DND-41 (cell line): ENCODE measurements around the gene TP53BP1.

Experiments
- ATAC-seq: fragments of 200-7000 bp; cut with Tn5 transposase; 3 replicates; pipeline ENCODE4 v1.9.1; 2021; ENCODE audit warnings: low read depth; ENCODE audit not compliant: insufficient read depth
- DNase-seq: peaks from one replicate; pipeline ENCODE4 v3.0.0-alpha.2; 2020
- H2AFZ ChIP-seq: 2 replicates; pipeline ENCODE4 v1.6.0; 2012; ENCODE audit warnings: low read depth, low read length
- H3K27ac ChIP-seq: 2 replicates; pipeline ENCODE4 v1.5.1; 2012; ENCODE audit warnings: low read length, inconsistent platforms
- H3K27me3 ChIP-seq: fragments of 200-600 bp; sonication (generic); 2 replicates; pipeline ENCODE4 v1.6.0; 2012; ENCODE audit warnings: low read length, mild to moderate bottlenecking, inconsistent platforms; ENCODE audit not compliant: insufficient read depth, poor library complexity
- H3K36me3 ChIP-seq: 2 replicates; pipeline ENCODE4 v1.5.1; 2012; ENCODE audit warnings: low read length, inconsistent platforms; ENCODE audit not compliant: insufficient read depth
- H3K4me1 ChIP-seq: 2 replicates; pipeline ENCODE4 v1.5.1; 2012; ENCODE audit warnings: mild to moderate bottlenecking, low read length; ENCODE audit not compliant: insufficient read depth
- H3K4me2 ChIP-seq: 2 replicates; pipeline ENCODE4 v1.6.0; 2012; ENCODE audit warnings: mild to moderate bottlenecking, moderate library complexity, low read length, inconsistent platforms; ENCODE audit not compliant: insufficient read depth
- H3K4me3 ChIP-seq, 2 experiments: fragments of 200-600 bp in 1 of 2; shearing (Covaris generic) in 1 of 2; 2 replicates each; pipeline ENCODE4 v1.5.1; 2012 to 2016; ENCODE audit warnings: inconsistent platforms in 2 of 2, low read length in 2 of 2, mild to moderate bottlenecking in 2 of 2, low read depth in 1 of 2, moderate library complexity in 1 of 2
- H3K79me2 ChIP-seq: 2 replicates; pipeline ENCODE4 v1.6.0; 2012; ENCODE audit warnings: low read length, inconsistent platforms; ENCODE audit not compliant: insufficient read depth
- H3K9ac ChIP-seq: 2 replicates; pipeline ENCODE4 v1.6.0; 2012; ENCODE audit warnings: low read depth, mild to moderate bottlenecking, inconsistent platforms, low read length, moderate library complexity
- H3K9me3 ChIP-seq: 2 replicates; pipeline ENCODE4 v1.5.1; 2012; ENCODE audit warnings: low read length, moderate library complexity, mild to moderate bottlenecking, inconsistent platforms; ENCODE audit not compliant: insufficient read depth, severe bottlenecking
- H4K20me1 ChIP-seq: 2 replicates; pipeline ENCODE4 v1.6.0; 2012; ENCODE audit warnings: low read length; ENCODE audit not compliant: insufficient read depth
- EZH2 ChIP-seq: IDR thresholded peaks from 3 replicates; pipeline ENCODE4 v1.6.1; 2012; ENCODE audit warnings: borderline replicate concordance, low read depth, mild to moderate bottlenecking, moderate library complexity, low read length, inconsistent platforms; ENCODE audit not compliant: severe bottlenecking
- TF ChIP-seq, protein P1 (sequence below): IDR thresholded peaks from 2 replicates; pipeline ENCODE4 v1.5.1; 2012; ENCODE audit warnings: borderline replicate concordance, low read length, moderate library complexity, mild to moderate bottlenecking; ENCODE audit not compliant: poor library complexity, severe bottlenecking; ENCODE audit errors: extremely low read depth

The TP53BP1 gene

GRCh38 chr15:43489191-43489590 lies 3.8 kb downstream of the TP53BP1 start:
- H3K4me3 ChIP-seq: no peak overlapping the region
- H3K36me3 ChIP-seq: peaks cover 35% of the 10 kb centered on the region
- no peak for TF ChIP-seq EZH2
- TF ChIP-seq, protein P1, sequence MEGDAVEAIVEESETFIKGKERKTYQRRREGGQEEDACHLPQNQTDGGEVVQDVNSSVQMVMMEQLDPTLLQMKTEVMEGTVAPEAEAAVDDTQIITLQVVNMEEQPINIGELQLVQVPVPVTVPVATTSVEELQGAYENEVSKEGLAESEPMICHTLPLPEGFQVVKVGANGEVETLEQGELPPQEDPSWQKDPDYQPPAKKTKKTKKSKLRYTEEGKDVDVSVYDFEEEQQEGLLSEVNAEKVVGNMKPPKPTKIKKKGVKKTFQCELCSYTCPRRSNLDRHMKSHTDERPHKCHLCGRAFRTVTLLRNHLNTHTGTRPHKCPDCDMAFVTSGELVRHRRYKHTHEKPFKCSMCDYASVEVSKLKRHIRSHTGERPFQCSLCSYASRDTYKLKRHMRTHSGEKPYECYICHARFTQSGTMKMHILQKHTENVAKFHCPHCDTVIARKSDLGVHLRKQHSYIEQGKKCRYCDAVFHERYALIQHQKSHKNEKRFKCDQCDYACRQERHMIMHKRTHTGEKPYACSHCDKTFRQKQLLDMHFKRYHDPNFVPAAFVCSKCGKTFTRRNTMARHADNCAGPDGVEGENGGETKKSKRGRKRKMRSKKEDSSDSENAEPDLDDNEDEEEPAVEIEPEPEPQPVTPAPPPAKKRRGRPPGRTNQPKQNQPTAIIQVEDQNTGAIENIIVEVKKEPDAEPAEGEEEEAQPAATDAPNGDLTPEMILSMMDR: no peak
- H2AFZ ChIP-seq: no peak overlapping the region
- no peak for DNase-seq
- ATAC-seq: no peak
- no peaks in the 10 kb centered on the region for H4K20me1 ChIP-seq
- no peaks in the 10 kb centered on the region for H3K9me3 ChIP-seq
- H3K27me3 ChIP-seq: no peaks in the 10 kb centered on the region
- no peak overlapping the region for H3K4me2 ChIP-seq
- H3K9ac ChIP-seq: no peak overlapping the region
- peaks cover 31% of the 10 kb centered on the region for H3K4me1 ChIP-seq
- peaks cover 15% of the 10 kb centered on the region for H3K79me2 ChIP-seq
- no peak overlapping the region for H3K27ac ChIP-seq

DNA sequence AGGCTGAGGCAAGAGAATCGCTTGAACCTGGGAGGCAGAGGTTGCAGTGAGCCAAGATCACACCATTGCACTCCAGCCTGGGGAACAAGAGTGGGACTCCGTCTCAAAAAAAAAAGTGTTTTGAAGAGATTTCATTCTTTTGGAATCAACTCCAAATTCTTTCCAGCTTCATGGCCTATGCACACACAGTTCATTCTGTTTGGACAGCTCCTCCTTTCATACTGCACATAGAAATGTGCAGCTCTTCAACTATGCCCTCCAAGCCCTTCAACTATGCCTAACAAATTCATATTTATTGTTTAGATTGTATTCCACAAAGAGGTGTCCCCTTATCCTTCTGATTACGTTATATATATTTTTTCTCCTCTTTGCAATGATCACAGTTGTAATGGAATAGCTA lies 4.2 kb downstream of the TP53BP1 start:
- H3K27ac ChIP-seq: no peak overlapping the region
- ATAC-seq (no peak), DNase-seq (no peak)
- no peaks in the 10 kb centered on the region for H3K27me3 ChIP-seq
- H2AFZ ChIP-seq: no peak overlapping the region
- peaks cover 15% of the 10 kb centered on the region for H3K79me2 ChIP-seq
- H3K4me1 ChIP-seq: peaks cover 29% of the 10 kb centered on the region
- TF ChIP-seq EZH2: no peak
- TF ChIP-seq, protein P1: no peak
- no peak overlapping the region for H3K4me2 ChIP-seq
- no peak overlapping the region for H3K4me3 ChIP-seq
- peaks cover 35% of the 10 kb centered on the region for H3K36me3 ChIP-seq
- H3K9me3 ChIP-seq: no peaks in the 10 kb centered on the region
- H4K20me1 ChIP-seq: no peaks in the 10 kb centered on the region
- H3K9ac ChIP-seq: no peak overlapping the region

GRCh38 chr15:43487271-43487895 lies 5.6 kb downstream of the TP53BP1 start:
- Histone ChIP-seq H3K9ac (no peak overlapping the region), H3K79me2 (peaks cover 12% of the 10 kb centered on the region), H3K4me2 (no peak overlapping the region), H3K27me3 (no peaks in the 10 kb centered on the region), H3K4me1 (peaks cover 21% of the 10 kb centered on the region), H3K9me3 (no peaks in the 10 kb centered on the region), H4K20me1 (no peaks in the 10 kb centered on the region), H3K36me3 (peaks cover 39% of the 10 kb centered on the region), H3K27ac (no peak overlapping the region), H2AFZ (no peak overlapping the region), H3K4me3 (no peak overlapping the region)
- ATAC-seq (no peak), DNase-seq (no peak)
- no peak for TF ChIP-seq EZH2
- TF ChIP-seq, protein P1: no peak
